ENCODE results near the gene RGS8.

GRCh38 chr1:182649041-182649440, 35.3 kb downstream of the RGS8 start:
- no peak for TF ChIP-seq EZH2 (IDR thresholded peaks at IDR 0.05; ENCODE audit: insufficient read depth, poor library complexity, severe bottlenecking)
- TF ChIP-seq EZH2phosphoT487 (IDR thresholded peaks at IDR 0.05; ENCODE audit: insufficient read depth, low read depth) = no peak
